ENCODE results near the gene FKBP2. TPM values are rescaled to one million over a fixed set of nuclear protein-coding genes. Genes with fewer than 3 reads are reported as not detected.

Gene FKBP2
- total RNA-seq, 1 donor from 2014 or later: 66.0 TPM

GRCh38 chr11:64252003-64252872, 11.3 kb downstream of the FKBP2 start:
- peak in 1 of 2 donors; percentile 32 for TF ChIP-seq POLR2AphosphoS5 (IDR thresholded peaks at IDR 0.05; ENCODE audit: insufficient read depth in 1 of 2, low read depth in 1 of 2)
- TF ChIP-seq CTCF (IDR thresholded peaks at IDR 0.05): no peak
- Histone ChIP-seq H3K27me3 (no peaks in the 10 kb centered on the region), H3K4me1 (peaks cover 35% of the 10 kb centered on the region), H3K9me3 (no peaks in the 10 kb centered on the region), H3K27ac (peak overlapping the region; percentile 78), H3K4me3 (peak overlapping the region; percentile 85 to 88), H3K36me3 (peaks cover 0 to 17% of the 10 kb centered on the region in 2 donors)
- no peak for DNase-seq (ENCODE audit: extremely low spot score in 2 of 2)
- intact Hi-C loops (cut with DNase I): no loop called here

DNA sequence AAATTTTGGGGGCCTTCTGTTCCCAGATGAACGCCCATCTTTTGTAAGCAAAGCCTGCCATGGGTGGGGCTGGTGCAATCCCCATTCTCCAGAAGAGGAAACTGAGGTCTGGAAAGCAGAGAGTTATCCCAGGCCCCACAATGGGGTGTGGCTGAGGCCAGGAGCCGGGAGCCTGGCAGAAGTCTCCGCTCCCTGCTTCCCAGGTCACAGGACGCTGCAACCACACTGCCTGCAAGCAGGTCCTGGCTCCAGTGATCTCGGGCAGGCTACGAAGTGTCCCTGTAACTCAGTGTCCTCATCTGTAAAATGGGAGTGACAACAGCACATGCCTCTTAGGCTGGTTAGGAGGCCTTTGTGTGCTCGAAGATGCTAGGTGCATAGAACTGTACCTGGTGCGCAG, 12.1 kb downstream of the FKBP2 start:
- Histone ChIP-seq H3K27me3 (no peaks in the 10 kb centered on the region), H3K27ac (peak overlapping the region; percentile 78), H3K4me1 (peaks cover 35% of the 10 kb centered on the region), H3K9me3 (no peaks in the 10 kb centered on the region), H3K36me3 (peaks cover 0 to 17% of the 10 kb centered on the region in 2 donors), H3K4me3 (peak overlapping the region in 1 of 2 donors; percentile 85)
- TF ChIP-seq POLR2A (IDR thresholded peaks at IDR 0.05) (no peak), CTCF (IDR thresholded peaks at IDR 0.05) (no peak), POLR2AphosphoS5 (IDR thresholded peaks at IDR 0.05; ENCODE audit: insufficient read depth in 1 of 2, low read depth in 1 of 2) (no peak)
- intact Hi-C loops (cut with DNase I): no loop called here
- DNase-seq (ENCODE audit: extremely low spot score in 2 of 2): no peak

GRCh38 chr11:64253481-64253880, 12.6 kb downstream of the FKBP2 start:
- H3K4me3 ChIP-seq: peak overlapping the region in 1 of 2 donors; percentile 85
- peaks cover 0 to 21% of the 10 kb centered on the region in 2 donors for H3K36me3 ChIP-seq
- H3K27ac ChIP-seq: no peak overlapping the region
- no peaks in the 10 kb centered on the region for H3K27me3 ChIP-seq
- peaks cover 35% of the 10 kb centered on the region for H3K4me1 ChIP-seq
- intact Hi-C loops (cut with DNase I): no loop called here
- TF ChIP-seq POLR2AphosphoS5 (IDR thresholded peaks at IDR 0.05; ENCODE audit: insufficient read depth in 1 of 2, low read depth in 1 of 2) (no peak), POLR2A (IDR thresholded peaks at IDR 0.05) (no peak), CTCF (IDR thresholded peaks at IDR 0.05) (no peak)
- H3K9me3 ChIP-seq: no peaks in the 10 kb centered on the region
- no peak for DNase-seq (ENCODE audit: extremely low spot score in 2 of 2)

GRCh38 chr11:64254326-64254725, 13.4 kb downstream of the FKBP2 start:
- peaks cover 35% of the 10 kb centered on the region for H3K4me1 ChIP-seq
- H3K27ac ChIP-seq: no peak overlapping the region
- TF ChIP-seq POLR2A (IDR thresholded peaks at IDR 0.05) (no peak), CTCF (IDR thresholded peaks at IDR 0.05) (no peak), POLR2AphosphoS5 (IDR thresholded peaks at IDR 0.05; ENCODE audit: insufficient read depth in 1 of 2, low read depth in 1 of 2) (no peak)
- no peak overlapping the region for H3K4me3 ChIP-seq
- no peaks in the 10 kb centered on the region for H3K9me3 ChIP-seq
- DNase-seq (ENCODE audit: extremely low spot score in 2 of 2): no peak
- no peaks in the 10 kb centered on the region for H3K27me3 ChIP-seq
- intact Hi-C loops (cut with DNase I): no loop called here
- H3K36me3 ChIP-seq: peaks cover 0 to 27% of the 10 kb centered on the region in 2 donors
